Left kidney (tissue), 2 donors: ENCODE measurements around the gene HBB. TPM values are rescaled to one million over a fixed set of nuclear protein-coding genes. Genes with fewer than 3 reads are reported as not detected.
"Not testable (repeated sequence)": the region's sequence is repeated elsewhere in the genome, so short reads cannot be mapped to it uniquely, and the experiment has no call there.

Experiments used
- DNase-seq: peaks from one replicate; pipeline ENCODE4 v3.0.0-alpha.2; 2013
- polyA plus RNA-seq: library from polyadenylated mRNA; unstranded; fragments of 120-200 nt; gene quantifications from one replicate; pipeline ENCODE4 v1.2.1, GENCODE V29; 2013; ENCODE audit not compliant: insufficient read length

The HBB gene
- polyA plus RNA-seq, 1 donor, result 98.9 TPM

GRCh38 chr11:5249807-5250396, 23.0 kb upstream of the HBB start, which contains the start of gene HBG1:
Gene HBG1, minus strand, starts transcription at chr11:5249857. Its CDS starts 53 bp downstream, at chr11:5249804.
- not testable (repeated sequence) for DNase-seq

- DNase-seq, result not testable (repeated sequence)
Measured at GRCh38 chr11:5248498-5248897, 21.6 kb upstream of the HBB start.

- DNase-seq, result no peak
Measured at GRCh38 chr11:5247472-5248192, 20.8 kb upstream of the HBB start.

GRCh38 chr11:5246772-5247471, 20.1 kb upstream of the HBB start:
- DNase-seq, result no peak

GRCh38 chr11:5245155-5245554, 18.3 kb upstream of the HBB start:
- DNase-seq, result no peak

- DNase-seq, result no peak
Measured at GRCh38 chr11:5243816-5244180, 16.9 kb upstream of the HBB start.

- DNase-seq, result no peak
Measured at GRCh38 chr11:5242933-5243815, 16.3 kb upstream of the HBB start.

GRCh38 chr11:5242208-5242607, 15.3 kb upstream of the HBB start:
- no peak for DNase-seq

- DNase-seq, result no peak
Measured at GRCh38 chr11:5241458-5241857, 14.6 kb upstream of the HBB start.

- DNase-seq, result no peak
Measured at GRCh38 chr11:5240458-5240857, 13.6 kb upstream of the HBB start.

GRCh38 chr11:5240056-5240455, 13.2 kb upstream of the HBB start:
- DNase-seq, result no peak

GRCh38 chr11:5239046-5239445, 12.2 kb upstream of the HBB start:
- no peak for DNase-seq

GRCh38 chr11:5238486-5238885, 11.6 kb upstream of the HBB start:
- no peak for DNase-seq

GRCh38 chr11:5237420-5237819, 10.5 kb upstream of the HBB start:
- no peak for DNase-seq

- DNase-seq, result no peak
Measured at GRCh38 chr11:5235364-5236095, 8.7 kb upstream of the HBB start.

- no peak for DNase-seq
Measured at GRCh38 chr11:5234381-5234834, 7.5 kb upstream of the HBB start, which contains the start of gene HBD. Gene HBD, minus strand, starts transcription at chr11:5234483. Its CDS starts 50 bp downstream, at chr11:5234433.

- DNase-seq, result no peak
Measured at GRCh38 chr11:5233307-5233706, 6.4 kb upstream of the HBB start.

- no peak for DNase-seq
Measured at GRCh38 chr11:5232821-5233220, 6.0 kb upstream of the HBB start.

GRCh38 chr11:5232176-5232575, 5.3 kb upstream of the HBB start:
- no peak for DNase-seq

GRCh38 chr11:5231111-5231510, 4.2 kb upstream of the HBB start:
- DNase-seq, result no peak

- DNase-seq, result no peak
Measured at GRCh38 chr11:5230266-5230665, 3.4 kb upstream of the HBB start.
